GM19099 (cell line): ENCODE measurements around the gene EFNA3.

Experiments used
- POLR2A ChIP-seq: IDR thresholded peaks from 3 replicates; pipeline ENCODE4 v1.6.1; 2011; ENCODE audit warnings: low read depth; ENCODE audit not compliant: insufficient read length; ENCODE audit errors: extremely low read depth

EFNA3 gene

GRCh38 chr1:155104605-155105534 is 26.2 kb downstream of the EFNA3 start:
- no peak for TF ChIP-seq POLR2A

GRCh38 chr1:155105604-155106011 is 27.0 kb downstream of the EFNA3 start:
- TF ChIP-seq POLR2A = no peak

GRCh38 chr1:155106862-155107261 is 28.2 kb downstream of the EFNA3 start:
- no peak for TF ChIP-seq POLR2A

GRCh38 chr1:155107309-155108264 is 28.9 kb downstream of the EFNA3 start:
- TF ChIP-seq POLR2A = no peak

- TF ChIP-seq POLR2A = no peak
Measured at GRCh38 chr1:155108296-155108695, 29.7 kb downstream of the EFNA3 start.

GRCh38 chr1:155110381-155110780 is 31.7 kb downstream of the EFNA3 start:
- no peak for TF ChIP-seq POLR2A

- no peak for TF ChIP-seq POLR2A
Measured at GRCh38 chr1:155110826-155111225, 32.2 kb downstream of the EFNA3 start.

GRCh38 chr1:155113450-155113980 is 34.9 kb downstream of the EFNA3 start:
- no peak for TF ChIP-seq POLR2A

- no peak for TF ChIP-seq POLR2A
Measured at GRCh38 chr1:155116113-155116764, 37.6 kb downstream of the EFNA3 start.

GRCh38 chr1:155117610-155118009 is 39.0 kb downstream of the EFNA3 start:
- no peak for TF ChIP-seq POLR2A

- TF ChIP-seq POLR2A = no peak
Measured at GRCh38 chr1:155120253-155120652, 41.6 kb downstream of the EFNA3 start.

GRCh38 chr1:155121249-155121648 is 42.6 kb downstream of the EFNA3 start:
- no peak for TF ChIP-seq POLR2A

- no peak for TF ChIP-seq POLR2A
Measured at GRCh38 chr1:155122308-155122707, 43.7 kb downstream of the EFNA3 start.

GRCh38 chr1:155123801-155124200 is 45.2 kb downstream of the EFNA3 start:
- TF ChIP-seq POLR2A = no peak
